ENCODE data around the gene RNASE1.
"Not testable (repeated sequence)": the region's sequence is repeated elsewhere in the genome, so short reads cannot be mapped to it uniquely, and the experiment has no call there.

RNASE1 gene

DNA sequence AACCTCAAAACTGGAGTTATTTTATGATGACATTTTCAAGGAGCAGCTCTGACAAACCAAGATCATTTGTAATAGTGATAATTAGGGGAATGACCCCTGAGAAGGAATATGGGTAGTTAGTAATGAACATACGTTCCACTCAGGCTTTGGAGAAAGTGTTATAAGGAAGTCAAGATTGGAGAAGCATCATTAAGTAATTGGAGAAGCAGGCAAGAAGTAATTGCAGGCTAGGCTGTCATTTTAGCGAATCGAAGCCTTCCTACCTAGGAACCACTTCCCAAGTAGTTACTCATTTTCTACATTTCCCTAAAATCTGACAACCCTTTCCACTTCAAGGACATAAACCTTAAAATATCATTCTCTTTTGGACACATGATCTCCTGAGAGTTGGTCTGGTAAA, 33.2 kb downstream of the RNASE1 start:
- no peak for DNase-seq

DNA sequence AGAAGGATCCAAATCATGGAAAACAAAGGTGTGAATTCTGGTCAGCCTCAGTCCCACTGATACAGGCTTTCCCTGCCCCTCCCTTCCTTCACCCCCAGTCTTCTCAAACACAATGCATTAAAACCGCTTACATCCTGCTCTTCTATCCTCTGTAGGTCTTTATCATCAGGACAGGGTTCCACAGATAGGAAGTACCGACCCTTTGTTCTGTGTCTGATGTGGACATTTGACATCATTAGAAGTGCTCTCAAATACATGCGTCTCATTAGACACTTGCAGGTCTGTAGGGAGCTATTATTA, 34.1 kb downstream of the RNASE1 start:
- no peak for DNase-seq

DNA sequence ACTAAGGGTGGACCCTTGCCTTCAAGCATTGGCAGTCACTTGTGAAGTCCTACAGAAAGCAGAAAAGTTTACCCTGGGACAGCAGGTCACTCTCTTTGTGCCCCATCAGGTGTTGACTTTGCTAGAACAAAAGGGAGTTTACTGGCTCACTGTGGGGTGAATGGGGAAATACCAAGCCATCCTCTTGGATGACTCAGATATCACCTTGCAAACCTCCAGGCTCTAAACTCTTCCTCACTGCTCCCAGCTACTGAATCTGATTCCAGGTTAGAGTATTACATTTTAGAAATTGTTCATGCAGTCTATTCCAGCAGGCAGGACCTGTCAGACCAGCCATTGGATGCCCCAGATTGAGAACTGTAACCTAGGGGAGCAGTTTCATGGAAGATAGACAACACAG, 41.7 kb downstream of the RNASE1 start:
- DNase-seq: no peak

DNA sequence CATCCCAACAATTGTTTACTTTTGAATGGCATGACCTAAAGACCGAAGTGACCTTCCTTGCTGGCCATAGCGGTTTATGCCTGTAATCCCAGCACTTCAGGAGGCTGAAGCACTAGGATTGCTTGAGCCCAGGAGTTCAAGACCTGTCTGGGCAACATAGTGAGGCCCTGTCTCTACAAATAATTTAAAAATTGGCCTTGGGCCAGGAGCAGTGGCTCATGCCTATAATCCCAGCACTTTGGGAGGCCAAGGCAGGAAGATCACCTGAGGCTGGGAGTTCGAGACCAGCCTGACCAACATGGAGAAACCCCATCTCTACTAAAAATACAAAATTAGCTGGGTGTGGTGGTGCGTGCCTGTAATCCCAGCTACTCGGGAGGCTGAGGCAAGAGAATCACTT, 43.2 kb downstream of the RNASE1 start:
- not testable (repeated sequence) for DNase-seq

DNA sequence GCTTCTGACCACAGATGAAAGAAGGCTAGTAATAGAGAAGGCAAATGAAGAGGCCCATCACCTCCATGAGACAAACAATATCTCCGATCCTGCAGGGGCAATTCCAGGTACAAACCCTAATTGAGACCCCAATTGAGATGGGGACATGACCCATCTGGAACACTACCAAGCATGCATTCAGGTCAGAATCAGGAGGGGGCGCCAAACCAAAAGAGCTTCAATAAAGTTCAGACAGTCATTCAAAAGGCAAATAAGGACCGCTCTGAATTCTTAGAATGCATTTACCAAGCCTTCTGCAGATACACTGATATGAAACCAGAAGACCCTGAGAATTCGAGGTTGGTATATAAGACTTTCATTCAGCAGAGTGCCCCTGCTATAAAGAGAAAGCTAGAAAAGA, 44.7 kb downstream of the RNASE1 start:
- DNase-seq: peak; percentile 45

DNA sequence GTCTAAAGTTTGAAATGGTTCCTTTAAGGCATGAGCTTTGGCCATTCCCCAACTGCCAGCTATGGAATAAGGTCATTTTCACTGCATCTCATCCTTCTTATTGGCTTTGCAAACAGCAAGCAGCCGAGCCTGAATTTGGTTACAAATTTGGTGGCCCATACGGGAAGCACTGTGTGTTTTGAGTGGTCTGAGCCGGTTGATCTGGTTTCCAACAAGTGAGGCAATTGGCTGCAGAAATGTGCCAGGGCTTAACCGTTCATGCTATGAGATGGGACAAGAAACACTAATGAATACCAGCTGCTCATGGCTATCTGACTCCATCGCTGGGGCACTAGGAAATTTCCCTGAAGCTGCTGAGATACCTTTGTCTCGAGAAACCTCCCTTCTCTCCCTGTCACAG, 47.6 kb downstream of the RNASE1 start:
- DNase-seq: no peak

DNA sequence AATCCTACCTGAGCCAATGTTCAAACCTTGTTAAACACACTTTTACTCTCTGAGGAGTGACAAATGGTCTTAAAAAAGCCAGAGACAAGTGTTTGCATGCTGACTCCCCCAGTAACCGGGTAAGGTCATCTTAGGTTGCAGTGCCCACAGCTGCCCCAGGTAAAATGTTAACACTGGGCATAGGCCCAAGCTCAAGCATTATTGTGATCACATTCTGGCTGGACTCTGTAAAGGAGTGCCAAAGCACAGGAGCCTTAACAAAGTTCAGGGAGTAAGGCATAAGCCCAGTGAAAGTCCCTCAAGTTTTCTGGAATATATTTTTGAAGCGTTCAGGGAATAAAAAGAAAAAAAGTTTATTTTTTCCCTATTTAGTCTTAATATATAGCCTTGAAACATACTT, 48.3 kb downstream of the RNASE1 start:
- DNase-seq: no peak

DNA sequence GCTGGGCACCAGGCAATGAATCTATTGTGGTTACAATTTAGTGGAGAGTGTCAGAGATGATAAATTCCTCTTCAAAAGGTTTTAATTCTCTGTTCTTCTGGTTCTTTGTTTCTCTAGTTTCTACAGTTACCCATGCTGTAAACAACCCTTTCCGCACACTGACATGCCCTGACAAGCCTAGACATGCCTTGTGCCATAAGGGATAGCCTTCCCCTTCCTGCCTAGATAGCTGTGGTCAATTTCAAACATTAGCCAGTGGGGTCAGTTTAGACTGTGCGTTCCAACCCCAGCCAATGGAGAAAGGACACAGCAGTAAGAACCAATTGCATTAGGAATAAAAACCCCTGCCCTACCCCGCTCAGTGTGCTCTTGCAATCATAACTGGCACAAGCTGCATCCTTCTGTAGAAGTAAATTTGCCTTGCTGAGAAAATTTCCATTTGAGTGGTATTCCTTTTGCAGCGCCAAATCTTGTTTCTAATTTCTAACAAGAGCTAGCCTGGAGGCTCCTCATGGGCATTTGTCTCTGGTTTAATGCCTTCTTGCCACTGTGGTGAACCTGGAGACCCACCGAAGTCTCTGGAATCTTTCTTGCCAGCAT, 50.6 kb downstream of the RNASE1 start:
- DNase-seq: no peak

Data from CD4-positive, alpha-beta T cell treated with Interleukin-12 subunit alpha and Interleukin-12 subunit beta, for 1 hour (primary cell).